ENCODE results near the gene KCNK7.

DNA sequence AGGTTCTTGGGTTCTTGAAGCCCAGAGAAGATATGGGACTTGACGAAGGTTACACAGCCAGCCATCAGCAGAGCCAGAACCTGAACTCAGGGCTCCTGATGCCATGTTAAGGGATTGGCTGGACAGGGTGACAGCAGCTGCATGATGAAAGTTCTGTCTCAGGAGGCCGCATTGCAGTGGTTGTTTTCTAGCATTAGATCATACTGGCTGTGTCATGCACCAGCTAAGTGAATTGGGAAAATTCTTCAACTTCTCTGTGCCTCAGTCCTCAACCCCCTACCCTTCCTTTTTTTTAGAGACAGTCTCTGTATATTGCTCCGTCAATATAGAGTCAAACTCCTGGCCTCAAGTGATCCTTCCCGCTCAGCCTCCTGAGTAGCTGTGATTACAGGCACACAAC is 32.0 kb downstream of the KCNK7 start:
- no peak for TF ChIP-seq CTCF (IDR thresholded peaks at IDR 0.05)
- no peak for TF ChIP-seq POLR2A (IDR thresholded peaks at IDR 0.05)

Measured in Peyer's patch (tissue), 4 donors.